ENCODE measurements around the gene UBE2F. TPM values are rescaled to one million over a fixed set of nuclear protein-coding genes. Genes with fewer than 3 reads are reported as not detected.

UBE2F gene
- total RNA-seq, 5 donors from 2014 or later (not counting 1 experiment from before 2014, with no cell fraction given): 35.1 to 53.6 (median 37.3) TPM

DNA sequence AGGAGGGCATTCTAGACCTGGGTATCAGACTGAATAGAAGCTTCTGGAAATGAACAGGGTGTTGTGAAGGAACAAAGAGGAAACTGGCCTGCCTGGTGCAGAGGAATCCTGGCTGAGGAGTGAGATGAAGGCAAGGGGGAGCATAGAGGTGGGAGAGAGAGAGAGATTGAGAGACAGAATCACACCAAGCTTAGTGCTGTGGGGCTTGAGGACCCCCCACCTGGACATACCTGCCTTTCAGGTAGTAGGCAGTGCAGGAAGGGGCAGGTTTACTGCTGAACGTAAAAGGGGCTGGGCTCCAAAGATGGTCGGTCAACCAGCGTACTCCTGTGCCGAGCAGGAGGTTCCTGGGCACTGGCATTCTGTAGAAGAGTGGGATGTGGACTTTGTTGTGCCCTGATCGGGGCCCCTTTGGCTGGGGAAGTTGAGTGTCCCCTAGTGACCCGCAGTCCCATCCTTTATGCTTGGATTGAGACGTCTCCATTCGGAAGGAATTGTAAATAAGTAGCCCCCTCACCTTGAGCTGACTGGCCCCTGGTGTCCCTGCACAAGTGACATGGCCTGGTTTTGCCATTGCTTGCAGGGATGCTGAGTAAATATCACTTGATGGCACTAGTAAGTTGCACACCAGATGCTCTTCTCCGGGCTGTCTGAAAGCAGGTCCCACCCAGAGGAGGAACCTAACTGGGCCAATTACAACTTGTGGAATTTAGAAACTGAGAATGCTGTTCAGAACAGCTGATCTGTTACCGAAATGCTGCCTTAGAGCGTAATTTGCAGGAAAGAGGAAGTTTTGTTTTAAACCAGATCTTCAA is 1.4 kb downstream of the UBE2F start:
- H3K9me3 ChIP-seq: no peaks in the 10 kb centered on the region
- H3K4me1 ChIP-seq (ENCODE audit: control insufficient read depth in 1 of 2, extremely low read depth in 1 of 2, insufficient read depth in 2 of 2, low read length in 2 of 2): peaks cover 21 to 48% of the 10 kb centered on the region in 2 experiments
- ChIA-PET POLR2A (interaction anchor here in 1 of 2 donors (0.8 kb wide), 1 partner anchor 29 kb away, joined by 4 read pairs; no protein-coding TSS in a partner anchor), CTCF (interaction anchor here in 1 of 2 donors (1.0 kb wide), 1 partner anchor 295 kb away, joined by 3 read pairs; no protein-coding TSS in a partner anchor)
- ATAC-seq (replicated peaks in 1 of 4): peak; percentile 45 to 66 (median 50)
- Mint-ChIP-seq H3K4me3 (peak overlapping the region; percentile 76 to 95 (median 80)), H3K4me1 (peaks cover 41 to 47% (median 44%) of the 10 kb centered on the region in 3 donors), H3K36me3 (peaks cover 3% of the 10 kb centered on the region), H3K27me3 (no peaks in the 10 kb centered on the region), H3K9me3 (no peaks in the 10 kb centered on the region), H3K27ac (peak overlapping the region; percentile 86 to 89)
- WGBS (ENCODE audit: insufficient coverage): 43% methylated on average over 11 of the region's 11 CpGs
- H3K27me3 ChIP-seq (replicated peaks in 1 of 2; ENCODE audit: control insufficient read depth in 2 of 2, extremely low read depth in 1 of 2, insufficient read depth in 2 of 2, low read length in 1 of 2): no peaks in the 10 kb centered on the region
- H3K27ac ChIP-seq (ENCODE audit: low read length): peak overlapping the region; percentile 51
- no peaks in the 10 kb centered on the region for H3K36me3 ChIP-seq (ENCODE audit: control insufficient read depth in 2 of 2, extremely low read depth in 1 of 2, insufficient read depth in 1 of 2, low read length in 1 of 2)
- peak overlapping the region; percentile 76 to 80 for H3K4me3 ChIP-seq (ENCODE audit: control insufficient read depth in 1 of 2, extremely low read depth in 1 of 2, low read length in 1 of 2)
- DNase-seq: peak in 34 of 35 experiments; percentile 12 to 70 (median 38)

DNA sequence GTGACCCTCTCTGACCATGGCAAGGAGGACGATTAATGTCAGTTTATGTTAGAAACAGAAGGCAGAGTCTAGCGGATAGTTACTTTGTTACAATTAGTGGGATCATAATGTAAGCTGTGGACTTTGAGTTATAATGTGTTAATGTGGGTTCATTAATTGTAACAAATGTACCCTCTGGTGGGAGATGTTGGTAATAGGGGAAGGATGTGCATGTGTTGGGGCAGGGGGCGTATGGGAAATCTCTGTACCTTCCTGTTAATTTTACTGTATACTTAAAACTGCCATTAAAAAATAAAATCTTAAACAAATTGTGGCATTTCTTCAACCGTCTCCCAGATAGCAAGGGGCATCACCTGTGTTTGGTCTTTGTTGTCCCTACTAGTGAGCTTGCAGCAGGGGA is 4.8 kb downstream of the UBE2F start:
- no peaks in the 10 kb centered on the region for H3K27me3 ChIP-seq (replicated peaks in 1 of 2; ENCODE audit: control insufficient read depth in 2 of 2, extremely low read depth in 1 of 2, insufficient read depth in 2 of 2, low read length in 1 of 2)
- Mint-ChIP-seq H3K27me3 (no peaks in the 10 kb centered on the region), H3K9me3 (no peaks in the 10 kb centered on the region), H3K36me3 (peaks cover 20% of the 10 kb centered on the region), H3K4me1 (peaks cover 46 to 54% (median 47%) of the 10 kb centered on the region in 3 donors), H3K4me3 (no peak overlapping the region), H3K27ac (no peak overlapping the region)
- H3K4me3 ChIP-seq (ENCODE audit: control insufficient read depth in 1 of 2, extremely low read depth in 1 of 2, low read length in 1 of 2): no peak overlapping the region
- CTCF ChIA-PET: interaction anchor here in 1 of 2 donors (0.6 kb wide), 1 partner anchor 366 kb away, joined by 3 read pairs; no protein-coding TSS in a partner anchor
- WGBS (ENCODE audit: insufficient coverage): 100% methylated on average over 1 of the region's 4 CpGs
- H3K36me3 ChIP-seq (ENCODE audit: control insufficient read depth in 2 of 2, extremely low read depth in 1 of 2, insufficient read depth in 1 of 2, low read length in 1 of 2): peaks cover 0 to 21% of the 10 kb centered on the region in 2 donors
- no peaks in the 10 kb centered on the region for H3K9me3 ChIP-seq
- POLR2A ChIA-PET: no interaction called here
- ATAC-seq (replicated peaks in 1 of 4) (no peak), DNase-seq (no peak)
- peaks cover 18 to 40% of the 10 kb centered on the region in 2 experiments for H3K4me1 ChIP-seq (ENCODE audit: control insufficient read depth in 1 of 2, extremely low read depth in 1 of 2, insufficient read depth in 2 of 2, low read length in 2 of 2)
- no peak overlapping the region for H3K27ac ChIP-seq (ENCODE audit: low read length)

DNA sequence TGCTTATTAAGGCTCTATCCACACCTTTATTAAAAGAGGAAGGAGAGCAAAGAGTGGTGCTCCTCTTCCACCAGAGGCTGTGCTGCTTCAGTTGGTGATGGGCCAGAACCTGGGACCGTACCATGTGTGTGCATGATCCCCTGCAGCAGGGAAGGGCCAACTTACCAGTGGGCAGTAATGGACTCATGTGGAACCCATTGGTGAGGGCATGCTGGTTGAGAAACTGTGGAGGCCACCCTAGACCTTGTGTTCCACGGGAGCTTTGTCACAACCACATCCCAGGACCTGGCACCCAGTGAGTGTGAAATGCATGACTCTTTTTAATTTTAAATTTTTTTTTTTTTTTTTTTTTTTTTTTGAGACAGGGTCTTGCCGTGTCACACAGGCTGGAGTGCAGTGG is 5.4 kb downstream of the UBE2F start:
- Mint-ChIP-seq H3K36me3 (peaks cover 25% of the 10 kb centered on the region), H3K27ac (no peak overlapping the region), H3K27me3 (no peaks in the 10 kb centered on the region), H3K4me1 (peaks cover 48 to 59% (median 50%) of the 10 kb centered on the region in 3 donors), H3K9me3 (no peaks in the 10 kb centered on the region), H3K4me3 (no peak overlapping the region)
- DNase-seq (no peak), ATAC-seq (replicated peaks in 1 of 4) (no peak)
- ChIA-PET POLR2A (no interaction called here), CTCF (interaction anchor here (0.6 to 0.7 kb wide), 2 partner anchors 93 to 365 kb away, joined by 3 read pairs; no protein-coding TSS in a partner anchor)
- peaks cover 18 to 45% of the 10 kb centered on the region in 2 experiments for H3K4me1 ChIP-seq (ENCODE audit: control insufficient read depth in 1 of 2, extremely low read depth in 1 of 2, insufficient read depth in 2 of 2, low read length in 2 of 2)
- no peak overlapping the region for H3K27ac ChIP-seq (ENCODE audit: low read length)
- H3K9me3 ChIP-seq: no peaks in the 10 kb centered on the region
- H3K36me3 ChIP-seq (ENCODE audit: control insufficient read depth in 2 of 2, extremely low read depth in 1 of 2, insufficient read depth in 1 of 2, low read length in 1 of 2): peaks cover 0 to 26% of the 10 kb centered on the region in 2 donors
- WGBS (ENCODE audit: insufficient coverage): no CpG with 5 or more reads among the region's 3 CpGs
- no peak overlapping the region for H3K4me3 ChIP-seq (ENCODE audit: control insufficient read depth in 1 of 2, extremely low read depth in 1 of 2, low read length in 1 of 2)
- H3K27me3 ChIP-seq (replicated peaks in 1 of 2; ENCODE audit: control insufficient read depth in 2 of 2, extremely low read depth in 1 of 2, insufficient read depth in 2 of 2, low read length in 1 of 2): no peaks in the 10 kb centered on the region

DNA sequence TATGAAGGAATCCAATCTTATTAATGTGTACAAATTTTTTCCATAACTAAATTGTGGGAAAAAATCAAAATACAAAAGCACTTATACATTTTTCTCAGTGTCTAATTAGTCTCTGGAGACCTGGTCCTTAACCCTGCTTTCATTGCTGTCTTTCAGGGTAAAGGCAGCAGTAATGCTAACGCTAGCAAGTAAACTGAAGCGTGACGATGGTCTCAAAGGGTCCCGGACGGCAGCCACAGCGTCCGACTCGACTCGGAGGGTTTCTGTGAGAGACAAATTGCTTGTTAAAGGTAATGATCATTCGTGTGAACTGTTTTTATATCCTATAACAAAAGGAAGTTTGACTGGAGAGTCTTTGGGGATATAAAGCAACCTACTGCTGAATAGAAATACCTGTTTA is 6.1 kb downstream of the UBE2F start:
- peaks cover 50 to 60% (median 52%) of the 10 kb centered on the region in 3 donors for H3K4me1 Mint-ChIP-seq
- no peaks in the 10 kb centered on the region for H3K27me3 Mint-ChIP-seq
- CTCF ChIA-PET: interaction anchor here in 1 of 2 donors (0.7 kb wide), 1 partner anchor 94 kb away, joined by 3 read pairs; no protein-coding TSS in a partner anchor
- Histone ChIP-seq H3K4me1 (ENCODE audit: control insufficient read depth in 1 of 2, extremely low read depth in 1 of 2, insufficient read depth in 2 of 2, low read length in 2 of 2) (peaks cover 17 to 46% of the 10 kb centered on the region in 2 experiments), H3K9me3 (no peaks in the 10 kb centered on the region), H3K36me3 (ENCODE audit: control insufficient read depth in 2 of 2, extremely low read depth in 1 of 2, insufficient read depth in 1 of 2, low read length in 1 of 2) (peaks cover 0 to 32% of the 10 kb centered on the region in 2 donors), H3K4me3 (ENCODE audit: control insufficient read depth in 1 of 2, extremely low read depth in 1 of 2, low read length in 1 of 2) (no peak overlapping the region), H3K27ac (ENCODE audit: low read length) (no peak overlapping the region), H3K27me3 (replicated peaks in 1 of 2; ENCODE audit: control insufficient read depth in 2 of 2, extremely low read depth in 1 of 2, insufficient read depth in 2 of 2, low read length in 1 of 2) (no peaks in the 10 kb centered on the region)
- no peaks in the 10 kb centered on the region for H3K9me3 Mint-ChIP-seq
- no peak overlapping the region for H3K4me3 Mint-ChIP-seq
- DNase-seq (no peak), ATAC-seq (replicated peaks in 1 of 4) (no peak)
- POLR2A ChIA-PET: interaction anchor here (0.5 to 0.6 kb wide), 2 partner anchors 21 to 178 kb away, joined by 3 read pairs; no protein-coding TSS in a partner anchor
- no peak overlapping the region for H3K27ac Mint-ChIP-seq
- 98% methylated on average over 8 of the region's 10 CpGs for WGBS (ENCODE audit: insufficient coverage)
- peaks cover 32% of the 10 kb centered on the region for H3K36me3 Mint-ChIP-seq

DNA sequence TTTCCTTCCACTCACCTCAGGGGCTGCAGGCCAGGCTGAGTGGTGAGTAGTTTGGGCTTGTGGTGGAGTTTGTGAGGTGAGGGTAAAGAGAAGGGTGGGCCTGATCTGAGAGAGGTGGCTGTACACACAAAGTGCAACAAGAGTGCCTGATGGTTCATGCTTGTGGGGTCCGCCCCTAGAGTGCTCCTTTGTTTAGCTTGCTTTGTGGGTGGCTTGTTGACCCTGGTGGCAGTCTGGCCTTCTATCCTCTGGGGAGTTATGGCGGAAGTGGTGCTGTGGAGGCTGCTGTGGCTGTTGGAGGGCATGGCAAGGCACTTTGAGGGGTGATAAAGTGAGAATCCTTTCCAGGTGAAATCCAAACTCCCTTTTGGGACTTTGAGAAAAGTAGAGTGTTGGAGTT is 10.6 kb downstream of the UBE2F start:
- CTCF ChIA-PET: no interaction called here
- ATAC-seq (replicated peaks in 1 of 4) (no peak), DNase-seq (no peak)
- WGBS (ENCODE audit: insufficient coverage): 94% methylated on average over 2 of the region's 2 CpGs
- H3K4me3 Mint-ChIP-seq: peak overlapping the region in 1 of 3 donors; percentile 23
- no peak overlapping the region for H3K4me3 ChIP-seq (ENCODE audit: control insufficient read depth in 1 of 2, extremely low read depth in 1 of 2, low read length in 1 of 2)
- H3K36me3 ChIP-seq (ENCODE audit: control insufficient read depth in 2 of 2, extremely low read depth in 1 of 2, insufficient read depth in 1 of 2, low read length in 1 of 2): peaks cover 0 to 37% of the 10 kb centered on the region in 2 donors
- H3K4me1 Mint-ChIP-seq: peaks cover 53 to 60% (median 54%) of the 10 kb centered on the region in 3 donors
- POLR2A ChIA-PET: no interaction called here
- H3K27ac Mint-ChIP-seq: no peak overlapping the region
- H3K4me1 ChIP-seq (ENCODE audit: control insufficient read depth in 1 of 2, extremely low read depth in 1 of 2, insufficient read depth in 2 of 2, low read length in 2 of 2): peaks cover 24 to 48% of the 10 kb centered on the region in 2 experiments
- H3K27me3 ChIP-seq (replicated peaks in 1 of 2; ENCODE audit: control insufficient read depth in 2 of 2, extremely low read depth in 1 of 2, insufficient read depth in 2 of 2, low read length in 1 of 2): no peaks in the 10 kb centered on the region
- no peaks in the 10 kb centered on the region for H3K27me3 Mint-ChIP-seq
- H3K9me3 ChIP-seq: no peaks in the 10 kb centered on the region
- H3K27ac ChIP-seq (ENCODE audit: low read length): no peak overlapping the region
- H3K9me3 Mint-ChIP-seq: no peaks in the 10 kb centered on the region
- peaks cover 42% of the 10 kb centered on the region for H3K36me3 Mint-ChIP-seq

DNA sequence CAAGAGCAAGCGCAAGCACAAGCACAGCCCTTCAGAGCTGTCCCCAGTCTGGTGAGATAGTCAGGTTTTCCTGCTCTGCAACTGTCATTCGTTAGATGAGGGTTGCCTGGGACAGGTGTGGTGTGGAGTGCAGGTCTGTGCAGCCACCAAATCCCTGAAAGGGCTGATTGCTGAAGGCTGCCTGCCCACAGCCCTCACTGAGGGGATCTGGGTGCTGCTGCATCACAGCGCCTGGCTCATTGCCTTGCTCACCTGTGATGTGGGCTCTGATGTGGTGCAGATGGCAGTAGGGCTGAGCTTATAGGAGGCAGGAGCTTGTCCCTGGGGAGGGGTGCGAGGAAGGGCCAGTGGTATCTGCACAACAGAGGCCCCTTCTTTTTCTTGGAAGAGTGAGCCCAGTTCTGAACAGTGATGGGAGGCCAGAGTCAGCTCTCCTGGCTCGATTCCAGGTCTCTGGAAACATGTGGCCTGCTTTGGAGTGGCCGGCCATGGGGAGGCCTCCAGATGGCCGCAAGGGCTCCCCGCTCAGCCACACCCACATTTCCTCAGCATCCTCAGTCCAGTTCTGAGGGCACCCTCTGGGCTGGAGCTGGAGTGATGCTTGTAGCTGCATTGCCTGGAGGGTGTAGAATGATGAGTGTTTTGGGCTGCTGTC is 11.4 kb downstream of the UBE2F start:
- Mint-ChIP-seq H3K4me1 (peaks cover 55 to 61% (median 55%) of the 10 kb centered on the region in 3 donors), H3K27ac (no peak overlapping the region), H3K27me3 (no peaks in the 10 kb centered on the region), H3K9me3 (no peaks in the 10 kb centered on the region), H3K36me3 (peaks cover 42% of the 10 kb centered on the region), H3K4me3 (peak overlapping the region in 1 of 3 donors; percentile 23)
- ATAC-seq (replicated peaks in 1 of 4): no peak
- H3K9me3 ChIP-seq: no peaks in the 10 kb centered on the region
- H3K36me3 ChIP-seq (ENCODE audit: control insufficient read depth in 2 of 2, extremely low read depth in 1 of 2, insufficient read depth in 1 of 2, low read length in 1 of 2): peaks cover 0 to 37% of the 10 kb centered on the region in 2 donors
- no peak for DNase-seq
- H3K27me3 ChIP-seq (replicated peaks in 1 of 2; ENCODE audit: control insufficient read depth in 2 of 2, extremely low read depth in 1 of 2, insufficient read depth in 2 of 2, low read length in 1 of 2): no peaks in the 10 kb centered on the region
- no peak overlapping the region for H3K4me3 ChIP-seq (ENCODE audit: control insufficient read depth in 1 of 2, extremely low read depth in 1 of 2, low read length in 1 of 2)
- H3K27ac ChIP-seq (ENCODE audit: low read length): no peak overlapping the region
- CTCF ChIA-PET: no interaction called here
- H3K4me1 ChIP-seq (ENCODE audit: control insufficient read depth in 1 of 2, extremely low read depth in 1 of 2, insufficient read depth in 2 of 2, low read length in 2 of 2): peaks cover 24 to 50% of the 10 kb centered on the region in 2 experiments
- WGBS (ENCODE audit: insufficient coverage): 67% methylated on average over 4 of the region's 8 CpGs
- POLR2A ChIA-PET: interaction anchor here in 1 of 2 donors (0.6 kb wide), 1 partner anchor 77 kb away, joined by 3 read pairs; no protein-coding TSS in a partner anchor
